CD14-positive monocyte (primary cell): ENCODE measurements around the gene TMED9. TPM values are rescaled to one million over a fixed set of nuclear protein-coding genes. Genes with fewer than 3 reads are reported as not detected.
A peak's percentile ranks its signal among the peaks of the same experiment; 100 is the strongest.

Experiments
- DNase-seq, 3 donors: peaks; one replicate each; pipeline ENCODE4 v3.0.0-alpha.2; 2011 to 2022
- H2AFZ ChIP-seq: 2 replicates; pipeline ENCODE4 v1.6.0; 2012; ENCODE audit warnings: mild to moderate bottlenecking, low read depth, low read length, inconsistent platforms; ENCODE audit not compliant: insufficient read depth, poor library complexity, severe bottlenecking
- H3K27ac ChIP-seq, 2 donors: 1 replicate in 1 of 2; 2 replicates in 1 of 2; pipeline ENCODE4 v1.5.1; 2012 to 2013; ENCODE audit warnings: low read length in 2 of 2, control low read depth in 1 of 2, inconsistent platforms in 1 of 2, low read depth in 1 of 2, mild to moderate bottlenecking in 1 of 2
- H3K27me3 ChIP-seq, 2 donors: one replicate each; pipeline versions ENCODE4 v1.6.0 to v1.6.1; 2011 to 2013; ENCODE audit warnings: low read length in 2 of 2; ENCODE audit not compliant: control insufficient read depth in 2 of 2, insufficient read depth in 2 of 2
- H3K36me3 ChIP-seq, 2 donors: replicated peaks in 1 of 2; 1 replicate in 1 of 2; 2 replicates in 1 of 2; pipeline versions ENCODE4 v1.5.1 to v1.6.1; 2012 to 2013; ENCODE audit warnings: low read length in 2 of 2, control low read depth in 1 of 2, inconsistent platforms in 1 of 2, mild to moderate bottlenecking in 1 of 2; ENCODE audit not compliant: insufficient read depth in 2 of 2, control insufficient read depth in 1 of 2
- H3K4me1 ChIP-seq, 2 donors: 1 replicate in 1 of 2; 2 replicates in 1 of 2; pipeline versions ENCODE4 v1.5.1 to v1.6.1; 2012 to 2013; ENCODE audit warnings: low read length in 2 of 2, control low read depth in 1 of 2, inconsistent platforms in 1 of 2, mild to moderate bottlenecking in 1 of 2, moderate library complexity in 1 of 2; ENCODE audit not compliant: insufficient read depth in 2 of 2, control insufficient read depth in 1 of 2
- H3K4me2 ChIP-seq: replicated peaks from 2 replicates; pipeline ENCODE3; 2012; ENCODE audit warnings: low read length, moderate library complexity, mild to moderate bottlenecking; ENCODE audit not compliant: poor library complexity, severe bottlenecking; ENCODE audit errors: extremely low read depth
- H3K4me3 ChIP-seq, 3 experiments: fragments of 200-600 bp in 1 of 3; sonication (generic) in 1 of 3; replicated peaks in 1 of 3; 1 replicate in 2 of 3; 2 replicates in 1 of 3; pipeline ENCODE4 v1.5.1; 2011 to 2013; ENCODE audit warnings: low read length in 3 of 3, mild to moderate bottlenecking in 3 of 3, control low read depth in 2 of 3, low read depth in 2 of 3, inconsistent platforms in 1 of 3, moderate library complexity in 1 of 3
- H3K79me2 ChIP-seq: 2 replicates; pipeline ENCODE4 v1.6.0; 2012; ENCODE audit warnings: mild to moderate bottlenecking, control low read depth, inconsistent platforms, low read length, moderate library complexity; ENCODE audit not compliant: insufficient read depth
- H3K9ac ChIP-seq: 2 replicates; pipeline ENCODE4 v1.6.0; 2017; ENCODE audit warnings: low read length, mild to moderate bottlenecking; ENCODE audit not compliant: insufficient read depth, poor library complexity, severe bottlenecking
- H3K9me3 ChIP-seq, 2 donors: replicated peaks in 1 of 2; 1 replicate in 1 of 2; 2 replicates in 1 of 2; pipeline versions ENCODE4 v1.5.1 to v1.6.1; 2012 to 2013; ENCODE audit warnings: low read length in 2 of 2, control low read depth in 1 of 2; ENCODE audit not compliant: control insufficient read depth in 1 of 2, insufficient read depth in 1 of 2
- H4K20me1 ChIP-seq: 2 replicates; pipeline ENCODE4 v1.6.0; 2012; ENCODE audit warnings: mild to moderate bottlenecking, low read length, control low read depth, moderate library complexity; ENCODE audit not compliant: insufficient read depth
- H3K27ac Mint-ChIP-seq, 7 donors: one replicate each; pipeline ENCODE4 v1.8.0; 2020; ENCODE audit warnings: mild to moderate bottlenecking in 7 of 7, mixed read lengths in 7 of 7, moderate library complexity in 6 of 7, inconsistent platforms in 2 of 7
- H3K27me3 Mint-ChIP-seq, 3 donors: one replicate each; pipeline ENCODE4 v1.8.0; 2021 to 2022; ENCODE audit warnings: low read depth in 3 of 3, mild to moderate bottlenecking in 3 of 3, mixed read lengths in 3 of 3, moderate library complexity in 3 of 3, inconsistent platforms in 1 of 3
- H3K36me3 Mint-ChIP-seq, 2 donors: one replicate each; pipeline ENCODE4 v1.8.0; 2020; ENCODE audit warnings: mixed read lengths in 2 of 2, inconsistent platforms in 1 of 2, mild to moderate bottlenecking in 1 of 2
- H3K4me1 Mint-ChIP-seq: one replicate; pipeline ENCODE4 v1.8.0; 2020; ENCODE audit warnings: mild to moderate bottlenecking, mixed read lengths
- H3K4me3 Mint-ChIP-seq, 2 donors: one replicate each; pipeline ENCODE4 v1.8.0; 2020; ENCODE audit warnings: mild to moderate bottlenecking in 2 of 2, mixed read lengths in 2 of 2, moderate library complexity in 1 of 2
- H3K9me3 Mint-ChIP-seq, 7 donors: one replicate each; pipeline ENCODE4 v1.8.0; 2020 to 2022; ENCODE audit warnings: mixed read lengths in 7 of 7, mild to moderate bottlenecking in 6 of 7, moderate library complexity in 6 of 7, inconsistent platforms in 2 of 7
- WGBS: methylation state at CpG from one replicate; pipeline ENCODE4 v1.1.5; 2013; ENCODE audit warnings: missing lambda C conversion rate; ENCODE audit not compliant: insufficient coverage; 5-methylcytosine and 5-hydroxymethylcytosine counted together
- intact Hi-C, 2 donors: fragments of 100-400 bp; cut with micrococcal nuclease; formaldehyde crosslinking; loops; one replicate each; pipeline versions ENCODE4 v1.15.0 to v1.15.1; 2023
- polyA plus RNA-seq, 3 donors: library from polyadenylated mRNA; depleted of rRNA in 1 of 3; unstranded in 2 of 3; stranded (reverse) in 1 of 3; fragments of 300-500 nt in 2 of 3; fragments of >200 nt in 1 of 3; fragmentation: Illumina TruSeq in 2 of 3; gene quantifications; 1 replicate in 2 of 3; 2 replicates in 1 of 3; pipeline ENCODE4 v1.2.3, GENCODE V29; 2012 to 2021
- TF ChIP-seq, protein P1 (sequence below): fragments of 200-600 bp; IDR thresholded peaks from one replicate; pipeline ENCODE4 v1.8.0; 2022; ENCODE audit warnings: antibody characterized with exemption, mild to moderate bottlenecking

Gene TMED9
- polyA plus RNA-seq, 3 donors, result 98.2 to 150 (median 136) TPM

DNA sequence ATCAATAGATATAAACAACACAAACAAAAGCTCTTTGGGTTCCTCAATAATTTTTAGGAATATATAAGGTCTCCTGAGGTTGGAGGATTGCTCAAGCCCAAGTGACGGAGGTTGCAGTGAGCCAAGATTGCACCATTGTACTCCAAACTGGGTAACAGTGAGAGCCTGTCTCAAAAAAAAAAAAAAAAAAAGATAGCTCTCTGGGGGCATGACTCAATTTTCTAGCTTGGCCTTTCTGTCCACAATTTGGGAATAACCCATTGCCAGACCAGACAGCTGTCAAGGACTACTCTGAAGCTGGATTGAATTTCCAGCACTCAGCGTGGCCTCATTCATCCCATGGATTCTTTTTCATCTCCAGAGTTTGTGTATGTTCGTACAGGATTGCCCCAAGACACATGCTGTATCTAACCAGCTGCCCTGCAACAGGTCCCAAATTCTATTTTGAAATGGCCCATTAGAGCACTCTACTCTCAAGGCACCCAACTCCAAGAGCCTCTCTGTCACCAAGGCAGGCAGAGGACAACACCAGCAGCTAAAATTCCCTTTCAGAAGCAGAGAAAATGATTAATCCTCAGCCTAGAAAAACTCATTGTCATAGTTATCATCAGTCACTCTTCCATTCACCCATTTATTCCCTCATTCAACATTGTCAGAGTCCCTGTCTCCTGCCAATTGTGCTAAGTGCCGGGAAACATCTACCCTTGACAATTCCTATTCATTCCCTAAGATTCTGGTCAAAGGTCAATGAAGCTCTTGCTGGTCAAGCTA lies 46.3 kb upstream of the TMED9 start:
- peak overlapping the region; percentile 95 to 99 (median 98) for H3K27ac Mint-ChIP-seq
- Histone ChIP-seq H4K20me1 (peaks cover 87% of the 10 kb centered on the region), H3K9ac (peak overlapping the region; percentile 65)

DNA sequence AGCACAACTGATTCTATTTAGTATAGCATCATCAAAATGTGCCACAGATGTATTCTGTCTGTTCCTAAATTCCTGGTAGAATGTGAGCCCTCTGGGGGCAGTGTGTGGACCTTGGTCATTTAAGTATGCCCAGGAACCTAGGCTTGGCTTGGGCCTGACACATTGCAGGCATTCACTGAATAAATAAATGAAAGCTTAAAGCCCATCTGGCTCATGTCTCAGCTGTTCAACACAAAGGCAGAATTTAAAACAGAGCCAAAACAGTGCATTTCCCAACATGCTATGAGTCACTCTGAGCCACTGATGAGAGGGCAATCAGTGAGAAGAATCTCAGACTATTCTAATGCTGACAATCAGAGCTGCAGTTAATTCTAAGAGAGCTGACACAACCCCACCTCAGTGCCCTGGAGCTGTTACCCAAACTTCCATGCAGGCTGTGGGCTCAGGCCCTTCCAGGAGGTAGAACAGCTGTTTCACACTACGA lies 45.7 kb upstream of the TMED9 start:
- Histone ChIP-seq H3K9ac (peak overlapping the region; percentile 65), H3K4me3 (peak overlapping the region in 1 of 3 experiments; percentile 43), H3K27me3 (no peaks in the 10 kb centered on the region), H4K20me1 (peaks cover 88% of the 10 kb centered on the region), H3K79me2 (peaks cover 81% of the 10 kb centered on the region), H3K36me3 (peaks cover 4 to 39% of the 10 kb centered on the region in 2 donors), H3K4me2 (peak overlapping the region; percentile 40), H3K27ac (peak overlapping the region; percentile 69 to 97), H3K9me3 (no peaks in the 10 kb centered on the region), H2AFZ (no peak overlapping the region), H3K4me1 (peaks cover 37 to 44% of the 10 kb centered on the region in 2 donors)
- peak overlapping the region; percentile 95 to 99 (median 98) for H3K27ac Mint-ChIP-seq
- H3K4me1 Mint-ChIP-seq, result peaks cover 43% of the 10 kb centered on the region
- WGBS, result 33% methylated on average over 1 of the region's 1 CpG
- H3K36me3 Mint-ChIP-seq, result peaks cover 28 to 45% of the 10 kb centered on the region in 2 donors
- peaks cover 0 to 1% (median 0%) of the 10 kb centered on the region in 3 donors for H3K27me3 Mint-ChIP-seq
- intact Hi-C loops, result loop anchor here in 1 of 2 donors (10.0 kb wide), 1 partner anchor 51 kb away; the partner anchor contains the start of gene PDLIM7
- TF ChIP-seq, protein P1, sequence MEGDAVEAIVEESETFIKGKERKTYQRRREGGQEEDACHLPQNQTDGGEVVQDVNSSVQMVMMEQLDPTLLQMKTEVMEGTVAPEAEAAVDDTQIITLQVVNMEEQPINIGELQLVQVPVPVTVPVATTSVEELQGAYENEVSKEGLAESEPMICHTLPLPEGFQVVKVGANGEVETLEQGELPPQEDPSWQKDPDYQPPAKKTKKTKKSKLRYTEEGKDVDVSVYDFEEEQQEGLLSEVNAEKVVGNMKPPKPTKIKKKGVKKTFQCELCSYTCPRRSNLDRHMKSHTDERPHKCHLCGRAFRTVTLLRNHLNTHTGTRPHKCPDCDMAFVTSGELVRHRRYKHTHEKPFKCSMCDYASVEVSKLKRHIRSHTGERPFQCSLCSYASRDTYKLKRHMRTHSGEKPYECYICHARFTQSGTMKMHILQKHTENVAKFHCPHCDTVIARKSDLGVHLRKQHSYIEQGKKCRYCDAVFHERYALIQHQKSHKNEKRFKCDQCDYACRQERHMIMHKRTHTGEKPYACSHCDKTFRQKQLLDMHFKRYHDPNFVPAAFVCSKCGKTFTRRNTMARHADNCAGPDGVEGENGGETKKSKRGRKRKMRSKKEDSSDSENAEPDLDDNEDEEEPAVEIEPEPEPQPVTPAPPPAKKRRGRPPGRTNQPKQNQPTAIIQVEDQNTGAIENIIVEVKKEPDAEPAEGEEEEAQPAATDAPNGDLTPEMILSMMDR, result no peak
- H3K4me3 Mint-ChIP-seq, result peak overlapping the region in 1 of 2 donors; percentile 69
- H3K9me3 Mint-ChIP-seq, result no peaks in the 10 kb centered on the region
- DNase-seq, result peak; percentile 82 to 94 (median 91)

More for the DNA sequence above, 46.3 kb upstream of the TMED9 start:
- H3K27me3 ChIP-seq, result no peaks in the 10 kb centered on the region
- intact Hi-C loops, result loop anchor here in 1 of 2 donors (2.0 to 10.0 kb wide), 2 partner anchors 35 to 51 kb away; partner anchors contain the start of gene PDLIM7
- H3K4me2 ChIP-seq, result peak overlapping the region; percentile 40
- peak overlapping the region; percentile 60 to 69 for H3K4me3 Mint-ChIP-seq
- H3K4me1 ChIP-seq, result peaks cover 37 to 44% of the 10 kb centered on the region in 2 donors
- peaks cover 43% of the 10 kb centered on the region for H3K4me1 Mint-ChIP-seq
- H3K9me3 Mint-ChIP-seq, result no peaks in the 10 kb centered on the region
- peaks cover 23 to 39% of the 10 kb centered on the region in 2 donors for H3K36me3 Mint-ChIP-seq
- H2AFZ ChIP-seq, result no peak overlapping the region
- WGBS, result 64% methylated on average over 4 of the region's 4 CpGs
- TF ChIP-seq, protein P1, result no peak
- H3K9me3 ChIP-seq, result no peaks in the 10 kb centered on the region
- peaks cover 0 to 1% (median 0%) of the 10 kb centered on the region in 3 donors for H3K27me3 Mint-ChIP-seq
- peaks cover 79% of the 10 kb centered on the region for H3K79me2 ChIP-seq
- peak overlapping the region in 1 of 3 experiments; percentile 43 for H3K4me3 ChIP-seq
- H3K27ac ChIP-seq, result peak overlapping the region; percentile 69 to 97
- DNase-seq, result peak; percentile 83 to 95 (median 93)
- peaks cover 4 to 39% of the 10 kb centered on the region in 2 donors for H3K36me3 ChIP-seq
